Smooth muscle cell (in vitro differentiated cells): ENCODE results near the gene MAGEA1. TPM values are rescaled to one million over a fixed set of nuclear protein-coding genes. Genes with fewer than 3 reads are reported as not detected.

Source experiments
- DNase-seq: peaks from one replicate; lab custom pipeline; 2025; ENCODE audit not compliant: unreplicated experiment; lab: John Stamatoyannopoulos, UW
- H2AFZ ChIP-seq: fragments of 200-600 bp; sonication (generic); 2 replicates; pipeline ENCODE4 v1.6.0; 2016; ENCODE audit warnings: antibody characterized with exemption, low read depth, mild to moderate bottlenecking
- H3F3A ChIP-seq: fragments of 200-600 bp; sonication (generic); 2 replicates; pipeline ENCODE4 v1.6.0; 2017; ENCODE audit warnings: antibody characterized with exemption, low read depth
- H3K27ac ChIP-seq: fragments of 200-600 bp; sonication (generic); 2 replicates; pipeline ENCODE4 v1.5.1; 2016; ENCODE audit warnings: low read depth, mild to moderate bottlenecking
- H3K27me3 ChIP-seq: fragments of 200-600 bp; sonication (generic); 2 replicates; pipeline ENCODE4 v1.6.1; 2016; ENCODE audit warnings: low read depth, mild to moderate bottlenecking
- H3K36me3 ChIP-seq: fragments of 200-600 bp; sonication (generic); 2 replicates; pipeline ENCODE4 v1.5.1; 2016; ENCODE audit warnings: low read depth
- H3K4me1 ChIP-seq: fragments of 200-600 bp; sonication (generic); 2 replicates; pipeline ENCODE4 v1.5.1; 2016; ENCODE audit warnings: low read depth
- H3K4me2 ChIP-seq: fragments of 200-600 bp; sonication (generic); 2 replicates; pipeline ENCODE4 v1.6.0; 2016; ENCODE audit warnings: mild to moderate bottlenecking
- H3K4me3 ChIP-seq: fragments of 200-600 bp; sonication (generic); 2 replicates; pipeline ENCODE4 v1.5.1; 2016; ENCODE audit warnings: mild to moderate bottlenecking
- H3K79me2 ChIP-seq: fragments of 200-600 bp; sonication (generic); 2 replicates; pipeline ENCODE4 v1.6.0; 2016; ENCODE audit warnings: low read depth, mild to moderate bottlenecking
- H3K9ac ChIP-seq: fragments of 200-600 bp; sonication (generic); 2 replicates; pipeline ENCODE4 v1.6.0; 2016; ENCODE audit warnings: low read depth
- H3K9me3 ChIP-seq: fragments of 200-600 bp; sonication (generic); replicated peaks from 2 replicates; pipeline ENCODE4 v1.5.1; 2016; ENCODE audit warnings: low read depth
- H4K20me1 ChIP-seq: fragments of 200-600 bp; sonication (generic); 2 replicates; pipeline ENCODE4 v1.6.0; 2016; ENCODE audit warnings: low read depth
- WGBS: methylation state at CpG from one replicate; pipeline ENCODE4 v1.1.7; 2016; ENCODE audit warnings: low lambda C conversion rate; 5-methylcytosine and 5-hydroxymethylcytosine counted together
- polyA plus RNA-seq: library from polyadenylated mRNA; unstranded; fragments of >200 nt; fragmentation: Nextera tagmentation; extraction: Ambion mirVana; gene quantifications from 2 replicates; pipeline ENCODE4 v1.2.1, GENCODE V29; 2016
- total RNA-seq: library from RNA; depleted of rRNA; stranded (reverse); fragments of >200 nt; gene quantifications from 2 replicates; pipeline ENCODE4 v1.2.3, GENCODE V29; 2014
- TF ChIP-seq, protein P1 (sequence below): fragments of 200-600 bp; sonication (generic); IDR thresholded peaks from 2 replicates; pipeline ENCODE4 v1.5.1; 2017; ENCODE audit warnings: borderline replicate concordance, mild to moderate bottlenecking, antibody characterized with exemption; ENCODE audit not compliant: insufficient read depth, poor library complexity, severe bottlenecking

The MAGEA1 gene
- total and polyA plus RNA-seq, 2 experiments from 2014 or later: not detected

DNA sequence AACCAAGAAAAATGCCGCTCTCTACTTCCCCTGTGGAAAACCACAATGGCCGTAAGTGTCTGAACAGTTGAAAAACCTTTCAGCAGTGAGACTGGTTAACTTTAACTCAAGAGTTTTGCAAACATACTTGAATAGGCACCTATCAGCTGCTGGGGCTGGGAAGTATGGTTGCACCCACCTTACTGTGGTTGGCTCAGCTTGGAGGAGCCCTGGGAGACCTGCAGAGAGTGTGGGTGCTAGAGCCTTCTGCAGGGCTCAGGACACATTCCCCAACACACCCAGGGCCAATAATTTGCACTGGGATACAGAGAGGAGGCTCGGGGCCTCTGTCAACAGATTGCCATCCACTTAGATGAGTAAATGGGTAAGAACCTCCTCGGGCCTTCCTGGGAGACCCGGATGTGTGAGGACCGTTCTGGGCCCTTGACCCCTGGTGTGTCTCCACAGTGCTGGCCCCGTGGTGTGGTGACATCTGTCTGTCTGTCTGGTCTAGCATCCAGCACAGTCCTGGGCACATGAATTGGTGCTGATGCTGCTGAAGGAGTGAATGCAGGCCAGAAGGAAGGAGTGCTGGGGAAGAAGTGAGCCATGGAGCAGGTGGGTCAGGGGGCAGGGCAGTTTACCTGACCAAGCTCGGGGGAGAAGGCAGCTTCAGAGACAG, 46.5 kb downstream of the MAGEA1 start:
- Histone ChIP-seq H3K36me3 (no peaks in the 10 kb centered on the region), H3K4me1 (no peaks in the 10 kb centered on the region), H3K4me3 (no peak overlapping the region), H3F3A (no peaks in the 10 kb centered on the region), H2AFZ (no peak overlapping the region), H3K9ac (no peak overlapping the region), H3K4me2 (no peak overlapping the region), H4K20me1 (no peaks in the 10 kb centered on the region), H3K27ac (no peak overlapping the region), H3K79me2 (no peaks in the 10 kb centered on the region), H3K27me3 (no peaks in the 10 kb centered on the region), H3K9me3 (no peaks in the 10 kb centered on the region)
- WGBS: 82% methylated on average over 8 of the region's 8 CpGs
- TF ChIP-seq, protein P1, sequence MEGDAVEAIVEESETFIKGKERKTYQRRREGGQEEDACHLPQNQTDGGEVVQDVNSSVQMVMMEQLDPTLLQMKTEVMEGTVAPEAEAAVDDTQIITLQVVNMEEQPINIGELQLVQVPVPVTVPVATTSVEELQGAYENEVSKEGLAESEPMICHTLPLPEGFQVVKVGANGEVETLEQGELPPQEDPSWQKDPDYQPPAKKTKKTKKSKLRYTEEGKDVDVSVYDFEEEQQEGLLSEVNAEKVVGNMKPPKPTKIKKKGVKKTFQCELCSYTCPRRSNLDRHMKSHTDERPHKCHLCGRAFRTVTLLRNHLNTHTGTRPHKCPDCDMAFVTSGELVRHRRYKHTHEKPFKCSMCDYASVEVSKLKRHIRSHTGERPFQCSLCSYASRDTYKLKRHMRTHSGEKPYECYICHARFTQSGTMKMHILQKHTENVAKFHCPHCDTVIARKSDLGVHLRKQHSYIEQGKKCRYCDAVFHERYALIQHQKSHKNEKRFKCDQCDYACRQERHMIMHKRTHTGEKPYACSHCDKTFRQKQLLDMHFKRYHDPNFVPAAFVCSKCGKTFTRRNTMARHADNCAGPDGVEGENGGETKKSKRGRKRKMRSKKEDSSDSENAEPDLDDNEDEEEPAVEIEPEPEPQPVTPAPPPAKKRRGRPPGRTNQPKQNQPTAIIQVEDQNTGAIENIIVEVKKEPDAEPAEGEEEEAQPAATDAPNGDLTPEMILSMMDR: no peak
- DNase-seq: no peak

DNA sequence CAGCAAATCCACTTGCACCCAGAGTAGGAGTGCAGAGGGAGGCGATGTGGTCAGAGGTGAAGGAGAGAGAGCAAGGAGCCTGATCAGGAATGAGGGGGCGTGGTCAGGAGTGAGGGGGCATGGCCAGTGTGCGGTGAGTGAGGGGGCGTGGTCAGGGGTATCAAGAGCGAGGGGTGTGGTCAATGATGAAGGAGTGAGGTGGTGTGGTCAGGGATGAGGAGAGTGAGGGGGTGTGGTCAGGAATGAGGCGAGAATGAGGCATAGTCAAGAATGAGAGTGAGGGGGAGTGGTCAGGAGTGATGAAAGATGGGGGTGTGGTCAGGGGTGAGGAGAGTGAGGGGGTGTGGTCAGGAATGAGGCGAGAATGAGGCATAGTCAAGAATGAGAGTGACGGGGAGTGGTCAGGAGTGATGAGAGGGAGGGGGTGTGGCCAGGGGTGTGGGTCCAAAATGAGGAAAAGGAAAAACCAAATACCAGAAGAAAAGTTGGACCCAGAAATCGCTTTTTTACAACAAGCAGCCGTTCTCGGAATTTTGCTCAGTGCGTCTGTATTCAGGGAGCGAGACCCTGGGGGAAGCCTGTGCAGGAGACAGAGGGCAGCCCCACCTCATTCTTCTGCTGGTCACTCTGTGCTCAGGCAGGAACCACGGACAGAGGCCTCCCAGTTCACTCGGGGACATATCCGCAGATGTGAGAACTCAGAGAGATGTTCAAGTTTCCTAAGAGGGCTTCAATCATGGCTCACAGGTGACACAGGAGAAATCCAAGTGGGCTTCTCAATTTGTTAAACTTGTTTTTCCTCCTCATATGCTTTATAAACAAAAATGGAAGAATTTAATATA, 47.5 kb downstream of the MAGEA1 start:
- no peaks in the 10 kb centered on the region for H3K4me1 ChIP-seq
- DNase-seq: no peak
- H2AFZ ChIP-seq: no peak overlapping the region
- H3K4me2 ChIP-seq: peak overlapping the region; percentile 65
- H3F3A ChIP-seq: no peaks in the 10 kb centered on the region
- H3K36me3 ChIP-seq: no peaks in the 10 kb centered on the region
- no peaks in the 10 kb centered on the region for H3K9me3 ChIP-seq
- H3K9ac ChIP-seq: no peak overlapping the region
- no peak overlapping the region for H3K27ac ChIP-seq
- H3K27me3 ChIP-seq: no peaks in the 10 kb centered on the region
- TF ChIP-seq, protein P1: no peak
- no peaks in the 10 kb centered on the region for H3K79me2 ChIP-seq
- no peak overlapping the region for H3K4me3 ChIP-seq
- 40% methylated on average over 13 of the region's 16 CpGs for WGBS
- H4K20me1 ChIP-seq: no peaks in the 10 kb centered on the region

Other genes with a start within 250 kb of the MAGEA1 start
- gene PNMA5, start 185.2 kb upstream of the MAGEA1 start, total RNA-seq: not detected in 2 replicates
- not detected in 2 replicates for gene PNMA5, start 185.2 kb upstream of the MAGEA1 start, polyA plus RNA-seq
- gene PNMA3, start 122.8 kb upstream of the MAGEA1 start, total RNA-seq: 1.1 and 2.8 TPM in 2 replicates
- gene PNMA3, start 122.8 kb upstream of the MAGEA1 start, polyA plus RNA-seq: 3.9 and 6.0 TPM in 2 replicates
- 1.3 and 3.7 TPM in 2 replicates for gene PNMA6A, start 106.8 kb upstream of the MAGEA1 start, total RNA-seq
- gene PNMA6A, start 106.8 kb upstream of the MAGEA1 start, polyA plus RNA-seq: 2.8 and 7.6 TPM in 2 replicates
- gene PNMA6F, start 142.5 kb downstream of the MAGEA1 start, total RNA-seq: not detected in 2 replicates
- gene PNMA6F, start 142.5 kb downstream of the MAGEA1 start, polyA plus RNA-seq: not detected in 2 replicates
- 17.8 and 23.7 TPM in 2 replicates for gene ZNF275, start 154.9 kb downstream of the MAGEA1 start, total RNA-seq
- gene ZNF275, start 154.9 kb downstream of the MAGEA1 start, polyA plus RNA-seq: 6.6 and 9.7 TPM in 2 replicates
- not detected in 2 replicates for gene PNMA6E, start 222.1 kb downstream of the MAGEA1 start, total RNA-seq
- gene PNMA6E, start 222.1 kb downstream of the MAGEA1 start, polyA plus RNA-seq: not detected in 2 replicates
- gene ZFP92, start 232.2 kb downstream of the MAGEA1 start, total RNA-seq: 1.3 and 1.5 TPM in 2 replicates
- gene ZFP92, start 232.2 kb downstream of the MAGEA1 start, polyA plus RNA-seq: 0.46 and 0.73 TPM in 2 replicates